GM18907 (cell line): ENCODE data around the gene ERC2.
"Not testable (repeated sequence)": the region's sequence is repeated elsewhere in the genome, so short reads cannot be mapped to it uniquely, and the experiment has no call there.

Experiments used
- ATAC-seq: cut with Tn5 transposase; IDR thresholded peaks from one replicate; pipeline ENCODE4 v1.9.1; 2021; ENCODE audit warnings: mild to moderate bottlenecking, moderate library complexity; ENCODE audit not compliant: unreplicated experiment

ERC2 gene

DNA sequence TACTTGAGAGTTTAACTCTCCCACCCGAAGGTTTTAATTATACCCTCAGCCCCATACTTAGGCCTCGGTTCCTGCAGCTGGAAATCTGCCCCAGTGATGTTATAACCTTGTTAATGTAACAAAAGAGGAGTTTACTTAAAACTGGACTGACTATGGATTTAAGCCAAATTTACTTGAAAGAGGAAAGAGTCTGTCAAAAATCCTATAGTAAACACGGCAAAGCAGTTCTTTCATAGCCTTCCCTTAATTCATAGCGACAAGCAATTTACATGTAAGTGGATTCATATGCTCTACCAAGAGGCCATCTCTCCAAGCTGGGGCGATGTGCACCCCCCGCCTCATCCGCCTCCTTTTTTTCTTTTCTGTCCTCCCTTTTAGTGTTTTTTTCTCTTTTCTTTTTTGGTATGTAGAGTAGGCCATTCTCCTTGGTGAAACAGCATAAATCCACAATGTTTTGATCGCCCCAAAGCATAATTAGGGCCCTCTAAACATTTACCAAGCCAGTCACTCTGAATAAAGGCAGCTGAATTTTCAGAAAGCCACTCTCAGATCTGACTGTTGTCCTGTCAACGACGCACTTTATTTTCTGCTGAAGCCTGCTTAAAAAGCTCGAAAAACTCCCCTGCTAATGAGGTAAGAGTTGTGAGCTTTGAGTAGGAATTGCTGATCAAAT, 608.1 kb downstream of the ERC2 start:
- ATAC-seq: no peak

DNA sequence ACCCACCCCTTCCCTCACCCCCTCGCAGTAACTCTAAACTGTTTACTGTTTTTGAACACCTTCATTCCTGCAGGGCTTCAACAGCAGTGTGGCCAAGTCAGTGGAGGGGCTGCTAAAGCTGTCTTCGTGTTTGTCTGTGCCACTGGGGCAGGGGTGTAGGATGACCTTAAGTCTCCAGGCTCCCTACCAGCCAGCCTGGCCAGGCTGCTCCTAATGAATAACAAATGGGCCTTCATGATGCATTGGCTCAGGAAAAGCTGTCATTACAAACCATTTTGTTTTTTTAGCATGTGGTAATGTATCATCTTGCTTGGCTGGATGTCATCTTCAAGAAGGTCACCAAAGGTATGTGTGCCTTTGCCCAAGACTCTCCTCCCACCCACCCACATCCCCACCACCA, 609.0 kb downstream of the ERC2 start:
- ATAC-seq: no peak

DNA sequence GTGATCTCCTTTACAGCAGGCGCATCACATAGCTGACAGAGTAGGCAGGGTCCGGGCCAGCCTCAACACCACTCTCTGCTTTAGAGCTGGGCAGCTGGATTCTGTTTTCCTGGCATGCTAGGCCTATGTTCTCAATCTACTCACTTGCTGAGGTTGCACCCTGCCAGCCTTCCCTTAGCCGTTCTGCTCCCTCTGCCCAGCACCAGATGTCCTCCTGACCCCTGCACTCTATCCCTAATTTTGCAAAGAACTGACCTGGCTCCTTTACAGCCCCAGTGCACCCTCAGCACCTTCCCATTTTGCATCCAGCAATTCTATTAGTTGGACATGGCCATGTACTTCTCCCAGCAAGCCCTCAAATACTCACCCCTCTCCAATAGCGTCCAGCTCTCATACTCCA, 609.5 kb downstream of the ERC2 start:
- ATAC-seq: no peak

DNA sequence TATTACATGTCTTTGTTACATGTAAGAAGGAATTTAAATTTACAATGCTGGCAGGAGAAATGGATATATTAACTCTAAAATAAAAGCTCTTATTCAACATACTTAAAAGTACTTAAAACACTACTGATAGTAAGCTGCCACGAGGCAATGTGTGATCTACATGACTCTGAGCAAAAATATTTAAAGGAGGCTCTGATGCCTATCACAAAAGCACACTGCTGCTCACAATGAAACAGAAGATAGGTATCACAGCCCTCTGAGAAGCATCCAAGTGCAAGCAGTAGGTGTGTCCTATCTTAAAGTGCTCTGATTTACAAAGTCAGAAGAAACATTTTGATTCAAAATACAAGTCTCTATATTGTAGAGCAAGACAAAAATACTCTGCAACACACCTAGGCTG, 610.0 kb downstream of the ERC2 start:
- no peak for ATAC-seq

DNA sequence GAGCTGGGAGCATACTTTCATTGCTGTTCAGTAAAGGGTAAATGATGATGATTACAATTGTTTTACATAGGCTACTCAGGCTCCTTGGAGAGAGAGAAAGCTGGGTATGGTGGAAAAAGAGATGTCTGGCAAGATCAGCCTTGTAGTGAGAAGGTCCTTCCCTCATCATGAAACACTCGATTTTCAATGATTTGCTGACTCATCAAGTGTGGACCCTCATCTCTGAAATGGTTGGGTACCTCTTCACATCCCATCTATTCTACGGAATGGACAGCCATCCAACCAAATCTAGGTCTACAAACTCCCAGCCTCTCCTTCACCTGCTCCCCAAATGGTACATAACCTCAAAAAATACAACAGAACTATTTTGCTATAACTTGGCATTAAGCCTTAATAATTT, 610.6 kb downstream of the ERC2 start:
- no peak for ATAC-seq

DNA sequence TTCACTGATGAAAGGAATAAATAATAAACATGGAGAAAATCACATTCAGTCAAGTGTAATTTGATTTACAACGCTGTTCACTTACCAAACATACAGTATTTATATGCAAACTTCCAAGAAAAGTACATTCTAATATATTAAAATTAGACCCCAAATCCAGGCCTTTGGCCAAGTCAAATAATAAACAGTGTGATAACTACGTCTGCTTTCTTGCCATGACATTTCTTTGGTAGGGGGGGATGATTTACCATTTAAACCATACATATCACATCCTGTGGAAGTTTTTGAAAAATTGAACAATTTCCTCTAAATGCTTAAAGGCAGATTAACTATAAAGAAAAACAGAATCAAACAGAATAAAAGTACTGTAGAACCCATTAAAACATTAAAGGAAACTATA, 613.0 kb downstream of the ERC2 start:
- no peak for ATAC-seq

DNA sequence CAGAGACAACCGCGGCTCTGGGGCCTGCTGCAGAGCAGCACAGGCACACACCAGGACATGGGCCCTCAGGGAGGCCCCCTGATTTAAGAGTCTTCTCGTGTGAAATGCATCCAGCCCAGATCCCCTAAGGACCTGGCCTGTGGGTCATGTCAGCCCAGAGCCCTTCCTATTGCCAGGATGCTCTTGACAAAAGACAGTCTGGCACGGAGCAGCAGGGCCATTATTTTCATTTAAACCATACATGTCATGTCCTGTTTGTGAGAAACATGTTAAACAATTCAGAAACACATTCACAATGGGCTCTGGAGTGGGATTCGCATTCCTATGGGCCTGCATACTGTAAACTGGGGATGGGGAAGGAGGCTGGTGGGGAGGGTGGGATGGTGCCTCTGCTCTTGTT, 613.8 kb downstream of the ERC2 start:
- no peak for ATAC-seq

DNA sequence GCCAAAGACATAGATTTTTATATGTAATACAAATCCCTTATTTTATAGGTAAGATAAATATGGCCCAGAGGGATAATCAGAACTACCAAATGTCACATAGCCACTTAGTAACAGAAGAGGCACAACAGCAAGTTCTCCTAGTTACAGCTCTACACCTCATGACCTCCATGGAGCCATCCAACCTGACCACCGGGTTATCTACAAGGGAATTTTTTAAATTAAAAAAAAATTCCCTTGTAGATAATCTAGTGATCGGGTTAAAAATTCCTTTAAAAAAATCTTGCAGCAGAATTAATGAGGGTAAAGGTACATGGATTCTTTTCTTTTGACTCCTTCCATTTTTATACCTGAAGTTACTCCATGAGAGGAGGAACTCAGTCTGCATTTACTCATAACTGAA, 615.9 kb downstream of the ERC2 start:
- no peak for ATAC-seq

DNA sequence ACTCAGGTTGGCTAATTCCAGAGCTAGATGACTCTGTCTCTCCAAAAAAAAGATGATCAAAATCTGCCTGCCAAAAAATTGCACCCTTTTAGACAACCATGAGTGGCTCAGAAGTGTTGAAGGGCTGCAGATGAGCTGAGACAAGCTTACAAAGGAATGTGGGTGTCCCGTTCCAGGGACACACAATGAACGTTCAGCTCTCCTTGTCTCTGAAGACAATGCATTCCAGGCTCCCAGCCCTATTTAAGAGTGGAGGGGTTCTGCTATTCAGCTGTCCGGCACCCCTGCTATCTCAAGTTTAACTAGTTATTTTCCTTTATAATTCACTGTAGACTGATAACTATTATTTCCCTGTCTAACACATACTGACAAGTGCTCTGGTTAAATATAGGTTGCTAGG, 626.1 kb downstream of the ERC2 start:
- no peak for ATAC-seq

DNA sequence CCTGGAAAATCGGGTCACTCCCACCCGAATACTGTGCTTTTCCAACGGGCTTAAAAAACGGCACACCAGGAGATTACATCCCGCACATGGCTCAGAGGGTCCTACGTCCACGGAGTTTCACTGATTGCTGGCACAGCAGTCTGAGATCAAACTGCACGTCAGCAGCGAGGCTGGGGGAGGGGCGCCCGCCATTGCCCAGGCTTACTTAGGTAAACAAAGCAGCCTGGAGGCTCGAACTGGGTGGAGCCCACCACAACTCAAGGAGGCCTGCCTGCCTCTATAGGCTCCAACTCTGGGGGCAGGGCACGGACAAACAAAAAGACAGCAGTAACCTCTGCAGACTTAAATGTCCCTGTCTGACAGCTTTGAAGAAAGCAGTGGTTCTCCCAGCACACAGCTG, 636.4 kb downstream of the ERC2 start:
- ATAC-seq: not testable (repeated sequence)

DNA sequence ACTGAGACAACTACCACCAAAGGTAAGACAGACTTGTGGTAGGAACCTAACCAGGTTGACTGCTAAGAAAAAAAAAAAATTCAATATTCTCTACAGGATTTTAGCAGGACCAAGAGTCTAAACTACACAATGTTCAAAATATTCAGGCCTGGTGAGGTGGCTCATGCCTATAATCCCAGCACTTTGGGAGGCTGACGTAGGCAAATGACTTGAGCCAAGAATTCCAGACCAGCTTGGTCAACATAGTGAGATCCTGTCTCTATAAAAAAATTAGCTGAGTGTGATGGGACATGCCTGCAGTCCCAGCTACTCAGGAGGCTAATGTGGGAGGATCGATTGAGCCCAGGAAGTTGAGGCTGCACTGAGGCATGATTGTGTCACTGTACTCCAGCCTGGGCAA, 639.6 kb downstream of the ERC2 start:
- no peak for ATAC-seq

DNA sequence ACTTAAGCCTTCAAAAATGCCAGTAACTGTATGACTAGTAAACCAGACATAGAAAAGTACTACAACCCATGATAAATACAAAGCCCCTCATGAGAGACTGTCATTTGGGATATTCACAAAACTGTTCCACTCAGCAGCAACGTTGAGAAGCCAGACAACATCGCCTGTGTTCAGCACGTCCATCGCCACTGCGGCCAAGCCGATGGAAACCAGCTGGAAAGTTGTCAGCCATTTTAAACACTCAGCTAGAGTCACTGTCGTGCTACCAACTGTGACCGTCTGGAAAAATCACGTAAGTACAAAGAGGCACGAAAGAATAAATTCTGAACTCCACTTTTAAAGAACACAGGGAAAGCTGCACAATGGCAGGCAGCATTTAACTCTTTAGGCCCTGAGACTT, 640.5 kb downstream of the ERC2 start:
- ATAC-seq: no peak

DNA sequence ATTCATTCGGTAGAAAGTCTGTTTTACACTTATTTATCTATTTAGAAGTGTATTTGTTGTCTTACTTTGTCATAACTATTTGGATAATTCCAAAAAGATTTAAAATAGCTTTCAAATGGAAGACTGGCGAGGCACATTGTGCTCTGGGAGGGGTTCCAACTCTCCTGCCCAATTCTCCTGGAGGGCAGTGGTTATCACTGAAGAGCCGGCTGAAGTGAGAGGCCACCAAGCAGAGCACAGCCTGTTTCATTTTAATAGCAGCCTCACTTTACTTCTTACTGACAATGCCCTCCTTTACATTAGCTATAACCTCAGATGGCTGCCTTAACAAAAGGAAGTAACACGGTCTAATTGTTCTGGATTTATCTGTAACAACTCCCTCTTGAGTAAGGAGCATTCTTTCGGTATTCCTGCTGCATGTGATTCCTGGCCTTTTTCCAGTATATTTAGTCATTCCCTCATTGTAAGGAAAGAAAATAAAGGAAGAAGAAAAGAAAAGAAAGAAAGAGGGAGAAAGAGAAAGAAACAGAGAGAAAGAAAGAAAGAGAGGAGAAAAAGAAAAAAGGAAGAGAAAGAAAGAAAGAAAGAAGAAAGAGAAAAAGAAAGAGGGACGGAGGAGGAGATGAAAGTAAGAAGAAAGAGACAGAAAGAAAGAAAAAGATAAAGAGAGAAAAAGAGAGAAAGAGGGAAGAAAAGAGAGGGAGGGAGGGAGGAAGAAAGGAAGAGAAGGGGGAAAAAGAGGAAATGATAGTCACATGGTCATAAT, 641.4 kb downstream of the ERC2 start:
- no peak for ATAC-seq

DNA sequence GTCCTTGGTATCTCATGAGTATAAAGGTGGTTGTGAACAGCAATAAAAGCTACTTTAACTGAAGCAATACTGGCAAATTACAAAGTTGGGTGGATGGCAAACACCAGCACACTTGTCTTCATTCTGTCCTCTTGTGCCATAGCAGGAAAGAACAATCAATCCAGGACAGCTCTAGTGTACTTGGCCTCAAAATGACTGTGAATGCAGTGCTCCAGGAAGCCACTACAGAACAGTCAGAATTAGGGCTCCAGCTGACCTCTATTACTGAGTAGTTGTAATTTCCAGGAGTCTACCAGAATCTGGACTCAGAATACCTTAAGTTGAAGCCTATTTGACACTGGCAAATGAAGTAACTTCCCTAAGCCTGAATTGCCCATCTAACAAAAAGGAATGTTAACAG, 642.2 kb downstream of the ERC2 start:
- ATAC-seq: no peak

DNA sequence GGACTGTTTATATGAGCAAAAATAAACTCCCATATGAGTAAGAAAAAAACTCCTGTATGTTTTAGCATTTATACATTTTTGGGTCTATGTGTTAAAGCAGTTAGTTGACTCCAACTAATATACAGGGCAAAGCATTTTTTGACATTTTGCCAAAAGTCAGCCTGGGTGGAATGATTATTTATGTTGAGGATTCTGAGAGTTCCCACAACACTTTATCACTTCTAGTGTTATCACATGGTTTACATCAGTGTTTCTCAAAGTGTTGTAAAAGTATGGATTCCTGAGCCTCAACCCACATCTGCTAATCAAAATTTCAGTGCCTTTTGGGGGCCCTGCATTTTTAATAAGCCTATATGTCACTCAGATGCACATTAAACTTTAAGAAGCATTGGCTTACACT, 643.9 kb downstream of the ERC2 start:
- ATAC-seq: no peak

DNA sequence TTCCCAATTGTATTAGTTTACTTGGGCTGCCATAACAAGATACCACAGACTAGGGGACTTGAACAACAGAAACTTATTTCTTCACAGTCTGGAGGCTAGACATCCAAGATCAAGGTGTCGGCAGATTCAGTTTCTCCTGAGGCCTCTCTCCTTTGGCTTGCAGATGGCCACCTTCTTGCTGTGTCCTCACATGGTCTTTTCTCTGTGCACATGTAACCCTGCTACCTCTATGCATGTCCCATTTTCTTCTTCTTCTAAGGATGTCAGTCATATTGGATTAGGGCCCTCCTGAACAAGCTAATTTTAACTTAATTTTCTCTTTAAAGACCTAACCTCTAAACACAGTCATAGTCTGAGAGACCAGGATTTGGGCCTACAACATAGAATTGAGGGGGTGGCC, 644.4 kb downstream of the ERC2 start:
- no peak for ATAC-seq

DNA sequence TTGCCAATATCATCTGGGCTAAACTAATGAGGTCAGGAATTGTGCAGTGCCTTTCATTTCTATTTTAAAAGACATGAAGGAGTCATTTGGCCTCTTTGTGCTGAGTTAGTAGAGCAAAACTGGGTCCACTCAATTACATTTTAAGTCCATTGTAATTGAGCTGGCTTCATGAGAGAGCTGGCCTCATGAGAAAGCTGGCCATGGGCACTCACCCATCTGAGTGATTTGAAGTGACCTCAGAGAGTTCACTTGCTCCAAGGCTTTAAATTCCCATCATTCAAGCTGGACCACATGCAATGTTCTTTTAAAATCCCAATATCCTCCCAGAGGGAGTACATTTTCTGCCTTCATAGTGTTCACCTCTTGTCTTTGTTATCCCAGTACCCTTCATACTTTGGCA, 645.3 kb downstream of the ERC2 start:
- no peak for ATAC-seq

DNA sequence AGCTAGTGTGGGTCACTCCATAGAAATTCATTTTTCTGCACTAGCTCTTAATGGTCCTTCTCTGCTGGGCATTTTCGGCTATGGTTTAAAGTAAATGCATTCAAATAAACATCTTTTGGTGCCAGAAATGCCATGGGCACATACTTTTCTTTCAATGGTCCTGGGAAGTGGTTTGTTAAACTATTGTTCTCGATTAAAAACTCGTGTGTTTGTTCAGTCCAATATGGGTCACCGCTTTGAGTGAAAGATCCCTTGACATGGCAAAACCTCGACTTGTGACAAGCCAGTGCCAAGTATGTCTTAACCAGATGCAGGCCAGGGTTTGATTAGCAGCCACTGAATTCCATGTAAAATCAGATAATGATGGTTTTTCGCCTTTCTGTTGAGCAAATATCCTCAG, 649.3 kb downstream of the ERC2 start:
- no peak for ATAC-seq

DNA sequence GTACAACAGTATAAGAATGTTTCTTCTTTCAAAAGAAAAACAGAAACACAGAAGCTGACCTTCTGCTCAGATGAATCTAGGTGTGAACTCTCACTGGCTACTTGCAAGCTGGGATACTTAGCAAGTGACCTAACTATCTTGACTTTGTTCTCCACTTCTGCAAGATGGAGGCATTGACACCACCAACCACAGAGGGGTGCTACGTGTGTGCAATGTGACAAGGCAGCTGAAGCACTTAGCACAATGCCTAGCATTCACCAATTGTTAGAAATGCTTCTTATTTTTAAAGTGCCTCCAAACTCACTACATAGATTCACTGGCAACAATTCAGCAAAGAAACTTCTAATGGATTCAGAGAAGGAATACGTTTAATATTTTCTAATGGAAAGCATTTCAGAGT, 649.8 kb downstream of the ERC2 start:
- no peak for ATAC-seq

DNA sequence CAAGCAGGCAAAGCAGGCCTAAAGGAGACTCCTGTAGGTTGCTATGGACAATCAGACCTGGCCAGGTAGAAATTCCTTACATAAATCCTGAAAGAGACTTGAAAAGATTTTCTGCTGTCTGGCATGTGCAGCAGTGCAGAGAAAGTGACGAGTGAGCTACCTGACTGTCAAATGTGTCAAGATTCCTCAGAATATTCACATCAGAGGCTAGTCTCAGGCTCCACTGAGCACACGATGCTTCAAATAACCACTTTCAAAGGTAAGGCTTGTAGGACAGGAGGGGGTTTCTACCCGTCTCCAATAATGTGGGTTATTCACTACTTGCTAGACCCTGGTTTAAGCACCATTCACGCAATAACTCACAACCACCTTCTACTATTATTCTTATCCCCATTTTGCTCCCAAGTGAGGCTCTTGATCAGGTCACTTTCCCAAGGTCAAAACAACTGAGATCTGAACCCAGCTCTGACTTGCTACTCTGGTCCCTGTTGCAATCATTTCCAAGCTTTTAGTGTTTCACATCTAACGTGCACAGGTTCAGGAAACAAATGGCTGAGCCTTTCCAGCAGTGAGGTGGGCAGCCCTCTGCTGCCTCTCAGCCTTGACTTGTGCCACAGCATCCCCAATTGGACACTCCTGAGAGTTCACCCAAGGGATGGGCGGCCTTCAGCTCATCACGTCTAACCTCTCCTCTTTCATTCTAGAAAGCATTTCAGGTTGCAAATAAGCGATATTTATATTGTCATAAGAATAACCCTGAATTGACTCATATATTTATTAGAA, 651.3 kb downstream of the ERC2 start:
- no peak for ATAC-seq

DNA sequence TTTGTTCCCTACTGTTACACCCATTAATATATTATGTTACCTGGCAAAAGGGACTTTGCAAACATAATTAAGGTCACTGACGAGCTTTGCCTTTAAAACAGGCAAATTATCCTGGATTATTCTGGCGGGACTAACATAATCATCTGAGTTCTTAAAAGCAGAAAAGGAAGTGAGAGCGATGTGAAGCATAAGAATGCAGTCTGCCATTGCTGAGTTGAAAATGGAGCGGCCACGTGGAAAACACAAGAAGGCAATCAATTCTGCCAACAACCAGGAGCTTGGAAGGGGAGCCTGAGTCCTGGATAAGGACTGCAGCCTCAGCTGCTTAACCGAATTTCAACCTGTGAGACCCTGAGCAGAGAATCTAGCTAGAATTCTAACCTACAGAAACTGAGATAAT, 653.0 kb downstream of the ERC2 start:
- ATAC-seq: no peak
